Omental fat pad (tissue), 4 donors: ENCODE data around the gene TOR2A. TPM values are rescaled to one million over a fixed set of nuclear protein-coding genes. Genes with fewer than 3 reads are reported as not detected.

Source experiments
- ATAC-seq: fragments of 150-250 bp; one replicate; pipeline ENCODE4 v1.9.1; 2016; ENCODE audit warnings: mild to moderate bottlenecking, moderate library complexity; ENCODE audit not compliant: low FRiP score
- DNase-seq: peaks from one replicate; pipeline ENCODE4 v3.0.0-alpha.2; 2019; ENCODE audit warnings: low spot score
- CTCF ChIP-seq, 3 donors: fragments of 450-650 bp; IDR thresholded peaks; one replicate each; pipeline ENCODE4 v1.5.1; 2016 to 2017; ENCODE audit warnings: antibody characterized with exemption in 3 of 3, mild to moderate bottlenecking in 3 of 3, moderate library complexity in 2 of 3
- total RNA-seq, 4 donors: library from RNA; depleted of rRNA; stranded (reverse); fragments of >200 nt; gene quantifications; one replicate each; pipeline ENCODE4 v1.1.0, GENCODE V29; 2016

TOR2A gene
- total RNA-seq, 4 donors from 2014 or later: 6.2 to 15.8 (median 11.0) TPM

GRCh38 chr9:127711226-127711701, 23.8 kb downstream of the TOR2A start:
- TF ChIP-seq CTCF (IDR thresholded peaks at IDR 0.05): no peak
- ATAC-seq (no peak), DNase-seq (no peak)

- ATAC-seq (no peak), DNase-seq (no peak)
- TF ChIP-seq CTCF (IDR thresholded peaks at IDR 0.05): no peak
Measured at GRCh38 chr9:127710204-127710783, 24.8 kb downstream of the TOR2A start.

- no peak for TF ChIP-seq CTCF (IDR thresholded peaks at IDR 0.05)
Measured at GRCh38 chr9:127708952-127709587, 26.0 kb downstream of the TOR2A start.

GRCh38 chr9:127707766-127708165, 27.3 kb downstream of the TOR2A start:
- ATAC-seq (no peak), DNase-seq (no peak)
- no peak for TF ChIP-seq CTCF (IDR thresholded peaks at IDR 0.05)

More at GRCh38 chr9:127708952-127709587, 26.0 kb downstream of the TOR2A start:
- ATAC-seq: no peak
- no peak for DNase-seq

- DNase-seq: no peak
- no peak for TF ChIP-seq CTCF (IDR thresholded peaks at IDR 0.05)
- ATAC-seq: no peak
Measured at GRCh38 chr9:127706836-127707241, 28.3 kb downstream of the TOR2A start, which contains the start of gene CFAP157. Gene CFAP157 (plus strand): TSS chr9:127706988. CDS start chr9:127707032, 44 bp downstream.

- DNase-seq: no peak
- no peak for ATAC-seq
- TF ChIP-seq CTCF (IDR thresholded peaks at IDR 0.05): no peak
Measured at GRCh38 chr9:127705577-127706379, 29.3 kb downstream of the TOR2A start.
